Mesothelial cell of epicardium (in vitro differentiated cells): ENCODE data around the gene SEMA3F. TPM values are rescaled to one million over a fixed set of nuclear protein-coding genes. Genes with fewer than 3 reads are reported as not detected.

Experiments
- DNase-seq, 2 experiments: peaks; one replicate each; pipeline ENCODE4 v3.0.0; 2021; ENCODE audit warnings: low spot score in 2 of 2; ENCODE audit not compliant: unreplicated experiment in 2 of 2
- H3K27ac Mint-ChIP-seq: 2 replicates; pipeline ENCODE4 v1.8.0; 2021; ENCODE audit warnings: mixed read lengths
- H3K27me3 Mint-ChIP-seq: 2 replicates; pipeline ENCODE4 v1.8.0; 2021; ENCODE audit warnings: low read depth, mixed read lengths
- H3K36me3 Mint-ChIP-seq: 2 replicates; pipeline ENCODE4 v1.8.0; 2021; ENCODE audit warnings: mixed read lengths
- H3K4me1 Mint-ChIP-seq: 2 replicates; pipeline ENCODE4 v1.8.0; 2021; ENCODE audit warnings: mixed read lengths
- H3K4me3 Mint-ChIP-seq: 2 replicates; pipeline ENCODE4 v1.8.0; 2021; ENCODE audit warnings: mild to moderate bottlenecking, moderate library complexity, mixed read lengths
- H3K9me3 Mint-ChIP-seq: 2 replicates; pipeline ENCODE4 v1.8.0; 2021; ENCODE audit warnings: mixed read lengths
- CTCF ChIP-seq: fragments of 200-600 bp; sonication (generic); IDR thresholded peaks from one replicate; pipeline ENCODE4 v1.5.0; 2021; ENCODE audit warnings: antibody characterized with exemption; ENCODE audit not compliant: unreplicated experiment
- total RNA-seq: library from RNA; stranded (reverse); gene quantifications from 3 replicates; pipeline ENCODE4 v1.2.1, GENCODE V29; 2021

SEMA3F gene
- total RNA-seq, 1 donor from 2014 or later: 99.1 TPM

GRCh38 chr3:50167069-50167840 lies 12.1 kb downstream of the SEMA3F start:
- Mint-ChIP-seq H3K36me3 (peaks cover 11% of the 10 kb centered on the region), H3K27ac (peak overlapping the region; percentile 94), H3K4me3 (peak overlapping the region; percentile 57), H3K4me1 (peaks cover 58% of the 10 kb centered on the region), H3K9me3 (no peaks in the 10 kb centered on the region), H3K27me3 (no peaks in the 10 kb centered on the region)
- no peak for DNase-seq
- TF ChIP-seq CTCF: no peak

GRCh38 chr3:50167841-50168209 lies 12.7 kb downstream of the SEMA3F start:
- Mint-ChIP-seq H3K36me3 (peaks cover 6% of the 10 kb centered on the region), H3K27me3 (no peaks in the 10 kb centered on the region), H3K27ac (peak overlapping the region; percentile 86), H3K9me3 (no peaks in the 10 kb centered on the region), H3K4me1 (peaks cover 53% of the 10 kb centered on the region), H3K4me3 (no peak overlapping the region)
- no peak for DNase-seq
- no peak for TF ChIP-seq CTCF

- Mint-ChIP-seq H3K27ac (peak overlapping the region; percentile 86), H3K27me3 (no peaks in the 10 kb centered on the region), H3K4me1 (peaks cover 48% of the 10 kb centered on the region), H3K36me3 (peaks cover 6% of the 10 kb centered on the region), H3K4me3 (no peak overlapping the region), H3K9me3 (no peaks in the 10 kb centered on the region)
- no peak for DNase-seq
- TF ChIP-seq CTCF: no peak
These were observed 13.3 kb downstream of the SEMA3F start for GRCh38 chr3:50168388-50168787.

- no peak for TF ChIP-seq CTCF
- H3K4me1 Mint-ChIP-seq: peaks cover 44% of the 10 kb centered on the region
- no peak for DNase-seq
- H3K9me3 Mint-ChIP-seq: no peaks in the 10 kb centered on the region
- H3K36me3 Mint-ChIP-seq: peaks cover 8% of the 10 kb centered on the region
- no peak overlapping the region for H3K4me3 Mint-ChIP-seq
- peaks cover 1% of the 10 kb centered on the region for H3K27me3 Mint-ChIP-seq
- no peak overlapping the region for H3K27ac Mint-ChIP-seq
These were observed 13.7 kb downstream of the SEMA3F start for GRCh38 chr3:50168791-50169190.

GRCh38 chr3:50169232-50169832 lies 14.2 kb downstream of the SEMA3F start:
- no peak overlapping the region for H3K27ac Mint-ChIP-seq

More at GRCh38 chr3:50169232-50169832, 14.2 kb downstream of the SEMA3F start:
- Mint-ChIP-seq H3K4me3 (no peak overlapping the region), H3K27me3 (peaks cover 2% of the 10 kb centered on the region), H3K36me3 (peaks cover 10% of the 10 kb centered on the region), H3K4me1 (peaks cover 39% of the 10 kb centered on the region), H3K9me3 (no peaks in the 10 kb centered on the region)
- no peak for TF ChIP-seq CTCF
- DNase-seq: no peak
